Measurements from ENCODE around the gene SHB.

The SHB gene

DNA sequence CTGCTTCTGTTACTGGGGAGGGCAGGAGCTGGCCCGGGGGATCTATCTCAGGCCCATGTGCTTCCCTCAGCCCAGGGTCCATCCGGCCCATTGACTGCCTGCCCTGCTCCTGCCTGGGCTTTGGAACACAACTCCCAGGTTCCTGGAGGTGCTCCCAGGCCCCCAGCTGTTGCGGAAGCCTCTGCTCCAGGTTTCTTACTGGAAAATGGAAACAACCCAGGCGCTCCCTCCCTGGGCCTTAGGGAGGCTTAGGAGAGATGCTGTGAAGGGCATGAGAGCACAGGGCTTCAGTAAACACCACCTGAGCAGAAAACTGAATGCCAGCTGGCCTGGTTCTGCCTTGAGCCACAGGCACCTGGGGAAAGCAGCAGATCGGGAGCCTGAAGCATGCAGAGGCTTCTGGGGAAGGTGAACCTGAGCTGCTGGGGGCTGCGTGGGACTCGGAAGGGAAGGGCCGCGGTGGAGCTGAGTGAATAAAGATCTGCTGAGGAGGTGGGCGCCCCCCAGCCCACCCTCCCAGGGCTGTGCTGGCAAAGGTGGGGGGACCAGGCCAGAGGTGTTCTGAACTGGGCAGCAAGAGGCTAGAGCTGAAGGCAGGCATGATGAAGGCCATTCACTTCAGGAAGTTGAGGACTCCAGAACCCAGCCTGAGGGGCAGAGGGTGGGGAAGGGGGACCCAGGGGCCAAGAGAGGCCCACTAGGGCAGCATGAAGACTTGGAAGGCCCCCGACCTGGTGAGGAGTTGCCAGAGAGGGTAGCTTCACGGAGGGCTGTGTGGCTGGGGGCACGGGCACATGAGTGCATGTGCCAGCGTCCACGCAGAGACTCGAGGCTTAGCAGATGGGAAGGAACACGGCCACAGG, 64.8 kb downstream of the SHB start:
- peaks cover 74% of the 10 kb centered on the region for H3K4me1 ChIP-seq (ENCODE audit: control insufficient read depth, insufficient read depth, low read depth, low read length)
- WGBS: 98% methylated on average over 17 of the region's 17 CpGs
- H3K4me3 ChIP-seq (ENCODE audit: insufficient read depth in 1 of 2, low read depth in 1 of 2, low read length in 2 of 2): no peak overlapping the region
- peak overlapping the region; percentile 32 for H4K91ac ChIP-seq (ENCODE audit: low read length)
- no peak overlapping the region for H2BK5ac ChIP-seq (ENCODE audit: low read depth, low read length, poor library complexity, severe bottlenecking)
- no peak overlapping the region for H3K23ac ChIP-seq (ENCODE audit: low read length in 2 of 2)
- no peak overlapping the region for H2AK5ac ChIP-seq (ENCODE audit: low read length, severe bottlenecking)
- peak overlapping the region; percentile 11 for H3K27ac ChIP-seq (ENCODE audit: low read length, poor library complexity, severe bottlenecking)
- DNase-seq: no peak
- H3K9me3 ChIP-seq (ENCODE audit: control insufficient read depth, low read length): no peaks in the 10 kb centered on the region
- H2AFZ ChIP-seq (ENCODE audit: low read depth, low read length): no peak overlapping the region
- no peak overlapping the region for H3K9ac ChIP-seq (ENCODE audit: low read length)
- peak overlapping the region in 1 of 2 experiments; percentile 15 for H2BK12ac ChIP-seq (ENCODE audit: low read length in 2 of 2)
- H2BK120ac ChIP-seq (ENCODE audit: low read depth, low read length): no peak overlapping the region
- H3K27me3 ChIP-seq (ENCODE audit: control insufficient read depth in 1 of 2, insufficient read depth in 1 of 2, low read length in 2 of 2): no peaks in the 10 kb centered on the region
- no peak overlapping the region for H3K14ac ChIP-seq (ENCODE audit: low read length in 2 of 2)
- H3K36me3 ChIP-seq (ENCODE audit: control insufficient read depth in 1 of 2, insufficient read depth in 2 of 2, low read depth in 1 of 2, low read length in 2 of 2): peaks cover 8 to 56% of the 10 kb centered on the region in 2 experiments
- H3K4me2 ChIP-seq (ENCODE audit: low read length, poor library complexity, severe bottlenecking): no peak overlapping the region
- H3K18ac ChIP-seq (ENCODE audit: low read depth in 1 of 2, low read length in 2 of 2): no peak overlapping the region
- peaks cover 8% of the 10 kb centered on the region for H3K79me1 ChIP-seq (replicated peaks; ENCODE audit: low read length, poor library complexity, severe bottlenecking)
- no peak overlapping the region for H4K8ac ChIP-seq (ENCODE audit: low read length)
- H2BK15ac ChIP-seq (ENCODE audit: low read depth, poor library complexity, severe bottlenecking): peak overlapping the region; percentile 7
- H3K4ac ChIP-seq (ENCODE audit: low read depth in 1 of 2, low read length in 2 of 2): no peak overlapping the region

DNA sequence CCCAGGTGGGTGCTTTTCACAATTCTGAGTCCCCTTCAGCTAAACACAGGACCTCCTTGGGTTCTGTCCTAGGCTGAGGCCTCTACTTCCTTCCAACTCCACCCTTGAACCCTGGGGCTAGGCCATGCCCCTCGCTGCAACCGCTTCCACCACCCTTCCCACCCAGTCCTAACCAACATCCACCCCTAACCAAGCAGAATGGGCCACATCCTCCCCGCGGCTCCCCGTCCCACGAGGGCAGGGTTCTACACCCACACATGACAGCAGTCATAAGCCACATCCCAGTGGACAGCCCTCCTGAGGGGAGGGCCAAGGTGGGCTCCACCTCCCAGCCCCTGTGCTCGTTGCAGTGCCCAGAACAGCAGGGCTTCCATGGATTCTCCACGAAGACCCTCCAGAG, 65.8 kb downstream of the SHB start:
- Histone ChIP-seq H2BK5ac (ENCODE audit: low read depth, low read length, poor library complexity, severe bottlenecking) (no peak overlapping the region), H3K4ac (ENCODE audit: low read depth in 1 of 2, low read length in 2 of 2) (peak overlapping the region in 1 of 2 experiments; percentile 30), H3K27ac (ENCODE audit: low read length, poor library complexity, severe bottlenecking) (peak overlapping the region; percentile 19), H3K18ac (ENCODE audit: low read depth in 1 of 2, low read length in 2 of 2) (peak overlapping the region; percentile 7 to 71), H3K4me1 (ENCODE audit: control insufficient read depth, insufficient read depth, low read depth, low read length) (peaks cover 75% of the 10 kb centered on the region), H3K4me2 (ENCODE audit: low read length, poor library complexity, severe bottlenecking) (no peak overlapping the region), H3K4me3 (ENCODE audit: insufficient read depth in 1 of 2, low read depth in 1 of 2, low read length in 2 of 2) (no peak overlapping the region), H2BK120ac (ENCODE audit: low read depth, low read length) (no peak overlapping the region), H2BK15ac (ENCODE audit: low read depth, poor library complexity, severe bottlenecking) (no peak overlapping the region), H2BK12ac (ENCODE audit: low read length in 2 of 2) (peak overlapping the region in 1 of 2 experiments; percentile 0), H3K9me3 (ENCODE audit: control insufficient read depth, low read length) (no peaks in the 10 kb centered on the region), H4K91ac (ENCODE audit: low read length) (peak overlapping the region; percentile 46), H3K14ac (ENCODE audit: low read length in 2 of 2) (no peak overlapping the region), H3K27me3 (ENCODE audit: control insufficient read depth in 1 of 2, insufficient read depth in 1 of 2, low read length in 2 of 2) (no peaks in the 10 kb centered on the region), H3K36me3 (ENCODE audit: control insufficient read depth in 1 of 2, insufficient read depth in 2 of 2, low read depth in 1 of 2, low read length in 2 of 2) (peaks cover 8 to 57% of the 10 kb centered on the region in 2 experiments), H3K79me1 (replicated peaks; ENCODE audit: low read length, poor library complexity, severe bottlenecking) (peaks cover 8% of the 10 kb centered on the region), H2AK5ac (ENCODE audit: low read length, severe bottlenecking) (peak overlapping the region; percentile 38), H3K23ac (ENCODE audit: low read length in 2 of 2) (no peak overlapping the region), H4K8ac (ENCODE audit: low read length) (peak overlapping the region; percentile 62), H3K9ac (ENCODE audit: low read length) (no peak overlapping the region), H2AFZ (ENCODE audit: low read depth, low read length) (no peak overlapping the region)
- no peak for DNase-seq
- 94% methylated on average over 8 of the region's 8 CpGs for whole genome bisulfite sequencing

DNA sequence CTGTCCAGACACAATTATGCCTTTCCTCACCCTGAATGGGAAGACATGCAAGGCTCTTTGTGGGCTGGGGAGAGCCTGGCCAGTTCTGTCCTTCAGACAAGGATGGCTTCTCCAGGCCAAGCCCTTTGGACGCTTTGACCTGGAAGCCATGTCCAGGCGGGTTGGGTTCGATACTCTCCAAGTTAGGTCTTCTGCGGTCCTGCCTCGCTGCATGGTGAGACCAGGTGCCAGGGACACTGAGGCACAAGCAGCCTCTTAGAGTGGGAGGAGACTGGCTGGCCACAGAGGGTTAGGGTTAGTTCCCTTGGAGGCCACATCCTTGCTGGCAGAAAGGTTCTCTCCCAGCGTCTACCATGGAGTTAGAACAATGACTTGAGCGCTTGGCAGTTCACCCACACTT, 67.6 kb downstream of the SHB start:
- Histone ChIP-seq H3K23ac (ENCODE audit: low read length in 2 of 2) (no peak overlapping the region), H3K4me3 (ENCODE audit: insufficient read depth in 1 of 2, low read depth in 1 of 2, low read length in 2 of 2) (no peak overlapping the region), H3K27ac (ENCODE audit: low read length, poor library complexity, severe bottlenecking) (no peak overlapping the region), H2AK5ac (ENCODE audit: low read length, severe bottlenecking) (peak overlapping the region; percentile 21), H3K4me2 (ENCODE audit: low read length, poor library complexity, severe bottlenecking) (no peak overlapping the region), H3K14ac (ENCODE audit: low read length in 2 of 2) (no peak overlapping the region), H3K4me1 (ENCODE audit: control insufficient read depth, insufficient read depth, low read depth, low read length) (peaks cover 71% of the 10 kb centered on the region), H2BK120ac (ENCODE audit: low read depth, low read length) (no peak overlapping the region), H3K79me1 (replicated peaks; ENCODE audit: low read length, poor library complexity, severe bottlenecking) (peaks cover 11% of the 10 kb centered on the region), H3K9me3 (ENCODE audit: control insufficient read depth, low read length) (no peaks in the 10 kb centered on the region), H4K8ac (ENCODE audit: low read length) (no peak overlapping the region), H2BK15ac (ENCODE audit: low read depth, poor library complexity, severe bottlenecking) (no peak overlapping the region), H2BK12ac (ENCODE audit: low read length in 2 of 2) (peak overlapping the region in 1 of 2 experiments; percentile 0), H3K9ac (ENCODE audit: low read length) (no peak overlapping the region), H2BK5ac (ENCODE audit: low read depth, low read length, poor library complexity, severe bottlenecking) (no peak overlapping the region), H3K18ac (ENCODE audit: low read depth in 1 of 2, low read length in 2 of 2) (no peak overlapping the region), H3K27me3 (ENCODE audit: control insufficient read depth in 1 of 2, insufficient read depth in 1 of 2, low read length in 2 of 2) (no peaks in the 10 kb centered on the region), H3K36me3 (ENCODE audit: control insufficient read depth in 1 of 2, insufficient read depth in 2 of 2, low read depth in 1 of 2, low read length in 2 of 2) (peaks cover 8 to 65% of the 10 kb centered on the region in 2 experiments), H4K91ac (ENCODE audit: low read length) (no peak overlapping the region), H3K4ac (ENCODE audit: low read depth in 1 of 2, low read length in 2 of 2) (no peak overlapping the region), H2AFZ (ENCODE audit: low read depth, low read length) (no peak overlapping the region)
- DNase-seq: no peak
- WGBS: 93% methylated on average over 7 of the region's 7 CpGs

DNA sequence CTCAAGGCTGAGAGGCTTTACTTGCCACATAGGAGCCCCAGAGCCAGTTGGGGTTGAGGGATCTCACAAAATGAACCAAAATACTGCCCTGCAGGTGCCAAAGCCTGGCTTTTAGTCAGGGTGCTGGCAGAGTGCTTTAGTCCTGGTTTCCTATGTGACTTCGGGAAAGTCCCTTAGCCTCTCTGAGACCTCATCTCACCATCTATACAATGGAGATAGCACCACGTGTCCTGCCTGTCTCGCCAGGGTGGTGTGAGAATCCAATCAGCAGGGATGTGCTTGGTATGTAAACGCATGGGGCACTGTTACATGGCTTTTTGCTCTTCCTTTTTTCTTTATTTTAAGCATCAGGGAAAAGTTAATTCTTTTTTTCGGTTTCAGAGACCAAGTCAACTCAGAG, 68.3 kb downstream of the SHB start:
- no peaks in the 10 kb centered on the region for H3K27me3 ChIP-seq (ENCODE audit: control insufficient read depth in 1 of 2, insufficient read depth in 1 of 2, low read length in 2 of 2)
- peaks cover 71% of the 10 kb centered on the region for H3K4me1 ChIP-seq (ENCODE audit: control insufficient read depth, insufficient read depth, low read depth, low read length)
- H4K91ac ChIP-seq (ENCODE audit: low read length): no peak overlapping the region
- no peak overlapping the region for H3K9ac ChIP-seq (ENCODE audit: low read length)
- H2AK5ac ChIP-seq (ENCODE audit: low read length, severe bottlenecking): no peak overlapping the region
- peak overlapping the region in 1 of 2 experiments; percentile 11 for H3K18ac ChIP-seq (ENCODE audit: low read depth in 1 of 2, low read length in 2 of 2)
- no peak for DNase-seq
- H3K27ac ChIP-seq (ENCODE audit: low read length, poor library complexity, severe bottlenecking): no peak overlapping the region
- no peak overlapping the region for H4K8ac ChIP-seq (ENCODE audit: low read length)
- H2AFZ ChIP-seq (ENCODE audit: low read depth, low read length): no peak overlapping the region
- H3K4me3 ChIP-seq (ENCODE audit: insufficient read depth in 1 of 2, low read depth in 1 of 2, low read length in 2 of 2): no peak overlapping the region
- peaks cover 8 to 64% of the 10 kb centered on the region in 2 experiments for H3K36me3 ChIP-seq (ENCODE audit: control insufficient read depth in 1 of 2, insufficient read depth in 2 of 2, low read depth in 1 of 2, low read length in 2 of 2)
- no peak overlapping the region for H3K4ac ChIP-seq (ENCODE audit: low read depth in 1 of 2, low read length in 2 of 2)
- H2BK5ac ChIP-seq (ENCODE audit: low read depth, low read length, poor library complexity, severe bottlenecking): no peak overlapping the region
- no peak overlapping the region for H3K4me2 ChIP-seq (ENCODE audit: low read length, poor library complexity, severe bottlenecking)
- H2BK15ac ChIP-seq (ENCODE audit: low read depth, poor library complexity, severe bottlenecking): no peak overlapping the region
- peak overlapping the region in 1 of 2 experiments; percentile 56 for H2BK12ac ChIP-seq (ENCODE audit: low read length in 2 of 2)
- no peak overlapping the region for H3K23ac ChIP-seq (ENCODE audit: low read length in 2 of 2)
- no peaks in the 10 kb centered on the region for H3K9me3 ChIP-seq (ENCODE audit: control insufficient read depth, low read length)
- H3K14ac ChIP-seq (ENCODE audit: low read length in 2 of 2): no peak overlapping the region
- WGBS: 92% methylated on average over 5 of the region's 5 CpGs
- H2BK120ac ChIP-seq (ENCODE audit: low read depth, low read length): no peak overlapping the region
- peaks cover 11% of the 10 kb centered on the region for H3K79me1 ChIP-seq (replicated peaks; ENCODE audit: low read length, poor library complexity, severe bottlenecking)

Measured in mesenchymal stem cell (in vitro differentiated cells and primary cell).